Lower leg skin (tissue), 4 donors: ENCODE measurements around the gene GJB5. TPM values are rescaled to one million over a fixed set of nuclear protein-coding genes. Genes with fewer than 3 reads are reported as not detected.

Source experiments
- DNase-seq, 2 donors: peaks; one replicate each; pipeline ENCODE4 v3.0.0-alpha.2; 2019; ENCODE audit warnings: low spot score in 2 of 2
- H3K4me3 ChIP-seq: fragments of 200-600 bp; sonication (generic); 2 replicates; pipeline ENCODE4 v1.5.1; 2017; ENCODE audit warnings: mild to moderate bottlenecking, low read depth; ENCODE audit not compliant: poor library complexity, severe bottlenecking
- CTCF ChIP-seq, 3 donors: fragments of 450-650 bp; IDR thresholded peaks; one replicate each; pipeline ENCODE4 v1.5.1; 2016; ENCODE audit warnings: antibody characterized with exemption in 3 of 3, mild to moderate bottlenecking in 3 of 3, moderate library complexity in 2 of 3
- POLR2A ChIP-seq, 2 donors: fragments of 450-650 bp; IDR thresholded peaks; one replicate each; pipeline ENCODE4 v1.6.1; 2016 to 2017; ENCODE audit warnings: antibody characterized with exemption in 2 of 2, mild to moderate bottlenecking in 1 of 2, moderate library complexity in 1 of 2
- WGBS, 2 donors: methylation state at CpG; one replicate each; pipeline ENCODE4 v1.1.5; 2018; 5-methylcytosine and 5-hydroxymethylcytosine counted together
- intact Hi-C: fragments of 100-400 bp; cut with DNase I; formaldehyde crosslinking; loops from one replicate; pipeline ENCODE4 v1.15.0; 2023; ENCODE audit warnings: low total_unique reads
- total RNA-seq, 4 donors: library from RNA; depleted of rRNA; stranded (reverse); fragments of >200 nt; gene quantifications; one replicate each; pipeline ENCODE4 v1.1.0, GENCODE V29; 2016

Gene GJB5
- total RNA-seq, 4 donors from 2014 or later: 105 to 156 (median 134) TPM

GRCh38 chr1:34794790-34795180 lies 39.9 kb downstream of the GJB5 start:
- WGBS, 2 donors: 85 to 93% methylated on average over 11 to 12 of the region's 12 CpGs
- intact Hi-C loops: no loop called here
- peak in 1 of 2 donors; percentile 76 for DNase-seq
- H3K4me3 ChIP-seq: no peak overlapping the region
- TF ChIP-seq CTCF (IDR thresholded peaks at IDR 0.05): no peak
- TF ChIP-seq POLR2A (IDR thresholded peaks at IDR 0.05): no peak

- intact Hi-C loops: no loop called here
- H3K4me3 ChIP-seq: no peak overlapping the region
- TF ChIP-seq POLR2A (IDR thresholded peaks at IDR 0.05) (no peak), CTCF (IDR thresholded peaks at IDR 0.05) (no peak)
- WGBS, 2 donors: 80 to 86% methylated on average over 6 of the region's 6 CpGs
- DNase-seq: peak in 1 of 2 donors; percentile 59
Observed at GRCh38 chr1:34795916-34796315, 41.1 kb downstream of the GJB5 start.

- no peak overlapping the region for H3K4me3 ChIP-seq
- TF ChIP-seq POLR2A (IDR thresholded peaks at IDR 0.05): no peak
- no peak for TF ChIP-seq CTCF (IDR thresholded peaks at IDR 0.05)
- 80 to 92% methylated on average over 6 of the region's 6 CpGs for WGBS, 2 donors
- DNase-seq: no peak
- intact Hi-C loops: no loop called here
Observed at GRCh38 chr1:34796990-34797389, 42.1 kb downstream of the GJB5 start.

GRCh38 chr1:34800214-34800613 lies 45.4 kb downstream of the GJB5 start:
- H3K4me3 ChIP-seq: no peak overlapping the region
- DNase-seq: no peak
- WGBS, 2 donors: 71 to 91% methylated on average over 6 of the region's 6 CpGs
- TF ChIP-seq CTCF (IDR thresholded peaks at IDR 0.05) (no peak), POLR2A (IDR thresholded peaks at IDR 0.05) (no peak)
- intact Hi-C loops: no loop called here

GRCh38 chr1:34803770-34804169 lies 48.9 kb downstream of the GJB5 start:
- intact Hi-C loops: no loop called here
- TF ChIP-seq CTCF (IDR thresholded peaks at IDR 0.05) (no peak), POLR2A (IDR thresholded peaks at IDR 0.05) (no peak)
- 97 to 98% methylated on average over 3 of the region's 3 CpGs for WGBS, 2 donors
- DNase-seq: no peak
- H3K4me3 ChIP-seq: no peak overlapping the region

- DNase-seq: no peak
- intact Hi-C loops: no loop called here
- no peak overlapping the region for H3K4me3 ChIP-seq
- 53 to 54% methylated on average over 3 of the region's 3 CpGs for WGBS, 2 donors
- TF ChIP-seq POLR2A (IDR thresholded peaks at IDR 0.05): no peak
- no peak for TF ChIP-seq CTCF (IDR thresholded peaks at IDR 0.05)
Observed at GRCh38 chr1:34806396-34806795, 51.5 kb downstream of the GJB5 start.
